GM21619 (cell line): ENCODE measurements around the gene NPS.

Experiments used
- ATAC-seq: cut with Tn5 transposase; IDR thresholded peaks from one replicate; pipeline ENCODE4 v1.9.1; 2021; ENCODE audit not compliant: unreplicated experiment

The NPS gene

DNA sequence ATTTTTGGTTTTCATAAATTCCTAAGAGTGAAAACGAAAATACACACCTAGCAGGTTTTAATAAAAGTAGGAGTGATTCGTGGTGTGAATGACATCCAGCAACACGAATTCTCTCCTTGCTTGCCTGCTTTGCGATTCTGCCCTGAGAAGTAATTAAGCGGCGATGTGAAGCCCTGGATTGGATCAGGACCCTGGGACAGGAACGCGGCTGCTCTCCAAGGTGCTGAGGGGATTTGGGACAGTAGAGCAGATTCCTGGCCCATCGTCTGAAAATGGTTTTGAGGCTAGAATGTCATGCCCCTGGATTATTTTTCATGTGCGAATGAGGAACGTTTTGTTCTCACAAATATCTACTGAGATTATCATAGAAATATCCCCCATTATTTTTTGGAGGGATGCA, 7.8 kb downstream of the NPS start:
- no peak for ATAC-seq

DNA sequence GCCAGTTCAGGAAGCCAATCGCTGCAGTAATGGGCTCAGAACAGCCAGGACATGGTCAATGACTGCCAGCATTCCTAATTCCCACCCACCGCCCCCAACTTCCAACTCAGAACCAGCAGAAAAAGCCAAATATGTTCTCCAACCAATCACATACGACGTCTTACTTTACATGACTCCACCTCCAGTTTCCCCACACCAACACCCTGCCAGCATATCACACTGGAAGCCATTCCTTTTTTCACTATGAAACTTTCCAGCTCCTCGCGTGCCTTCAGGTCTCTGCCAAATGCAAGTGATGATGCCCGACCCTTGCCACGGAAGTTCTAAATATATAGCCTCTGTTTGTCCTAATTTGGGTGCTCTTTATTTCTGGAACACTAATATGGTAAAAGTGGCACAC, 12.5 kb downstream of the NPS start:
- no peak for ATAC-seq

DNA sequence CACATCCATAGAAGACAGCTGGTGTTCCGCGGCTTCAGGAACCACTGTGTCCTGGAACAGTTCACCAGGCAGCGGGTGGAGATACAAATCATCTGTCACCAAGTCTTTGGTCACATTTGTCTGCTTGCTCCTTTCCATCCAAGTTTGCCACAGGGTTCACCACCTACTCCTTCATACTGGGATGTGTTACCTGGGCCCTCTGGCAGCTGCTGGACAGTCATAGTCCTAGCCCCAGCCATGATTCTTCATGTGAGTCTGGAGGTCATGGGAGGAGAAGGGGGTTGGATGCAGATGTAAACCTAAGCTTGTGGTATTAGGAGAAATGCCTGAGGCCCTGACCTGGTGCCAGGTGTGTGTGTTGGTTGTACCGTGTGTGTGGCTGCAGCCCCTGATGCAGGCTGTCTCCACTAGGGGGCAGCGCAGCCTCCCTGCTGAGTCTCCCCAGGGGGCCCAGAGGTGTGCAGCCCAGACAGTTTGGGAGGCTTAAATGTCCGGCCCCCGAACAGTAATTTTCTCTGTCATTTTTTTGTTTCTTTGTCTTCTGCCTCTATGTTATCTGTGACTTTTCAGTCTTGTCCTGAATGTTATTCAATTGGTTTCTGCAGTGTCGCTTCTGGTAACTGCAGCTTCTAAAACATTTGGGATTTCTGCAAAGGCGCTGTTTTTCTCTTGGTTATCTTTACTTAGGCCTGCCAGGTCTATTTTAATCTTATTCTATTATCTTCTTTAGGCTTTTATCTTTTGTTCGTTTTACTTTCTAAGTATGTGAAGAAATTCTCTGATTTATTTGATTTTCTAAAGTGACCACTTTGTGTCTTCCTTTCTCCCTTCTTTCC, 14.8 kb downstream of the NPS start:
- no peak for ATAC-seq

DNA sequence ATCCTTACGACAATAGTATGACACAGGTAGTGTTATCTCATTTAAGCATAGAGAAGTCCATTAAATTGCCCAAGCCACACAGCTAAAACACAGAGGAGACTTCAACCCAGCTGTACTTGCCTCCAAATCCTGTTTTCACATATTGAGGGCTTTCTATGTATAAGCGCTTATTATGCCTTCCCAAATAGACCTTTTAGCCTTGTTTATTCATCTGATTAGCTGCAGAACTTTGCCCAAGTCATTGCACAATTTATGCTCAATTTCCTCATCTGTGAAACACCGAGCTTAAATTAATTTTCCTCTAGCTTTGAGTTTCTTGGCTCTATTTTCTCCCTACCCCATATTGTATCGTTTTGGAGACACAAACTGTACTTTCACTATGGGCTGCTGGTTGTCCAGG, 15.5 kb downstream of the NPS start:
- ATAC-seq, result no peak

DNA sequence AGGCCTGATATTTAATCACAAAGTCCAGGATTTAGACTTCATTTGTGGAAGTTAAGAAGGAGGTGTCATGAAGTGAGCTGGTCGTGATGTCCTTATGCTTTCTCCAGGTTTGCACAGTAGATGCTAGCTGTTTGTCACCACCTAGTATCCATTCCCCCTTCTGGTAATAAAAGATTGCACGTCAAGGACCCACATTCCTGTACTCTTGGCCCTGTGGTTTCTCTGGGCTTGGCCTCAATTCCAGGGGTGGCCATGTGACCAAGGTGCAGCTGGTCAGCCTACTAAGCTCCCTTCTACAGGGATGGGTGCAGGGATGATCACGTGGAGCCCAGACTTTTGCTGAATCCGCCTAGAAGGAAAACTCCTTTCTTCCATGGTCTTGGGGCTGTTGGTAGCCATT, 16.5 kb downstream of the NPS start:
- ATAC-seq, result no peak

DNA sequence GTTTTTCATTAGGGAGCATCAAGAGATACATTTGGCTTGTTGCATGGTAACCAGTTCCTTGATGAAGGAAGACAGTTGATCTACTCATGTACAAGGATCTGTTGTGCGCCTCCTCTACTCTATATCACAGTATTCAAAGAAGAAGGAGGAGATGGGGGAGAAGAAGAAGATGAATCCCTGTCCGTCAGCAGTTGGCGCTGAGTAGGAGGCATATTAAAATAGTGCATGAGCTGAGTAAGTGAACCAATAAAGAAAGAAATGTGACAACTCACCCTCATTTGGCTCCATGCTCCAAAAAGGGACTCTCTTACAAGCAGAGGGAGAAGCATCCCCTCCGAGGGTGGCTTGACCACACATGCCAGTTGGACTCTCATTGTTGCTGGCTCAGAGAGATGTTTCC, 20.1 kb downstream of the NPS start:
- no peak for ATAC-seq

DNA sequence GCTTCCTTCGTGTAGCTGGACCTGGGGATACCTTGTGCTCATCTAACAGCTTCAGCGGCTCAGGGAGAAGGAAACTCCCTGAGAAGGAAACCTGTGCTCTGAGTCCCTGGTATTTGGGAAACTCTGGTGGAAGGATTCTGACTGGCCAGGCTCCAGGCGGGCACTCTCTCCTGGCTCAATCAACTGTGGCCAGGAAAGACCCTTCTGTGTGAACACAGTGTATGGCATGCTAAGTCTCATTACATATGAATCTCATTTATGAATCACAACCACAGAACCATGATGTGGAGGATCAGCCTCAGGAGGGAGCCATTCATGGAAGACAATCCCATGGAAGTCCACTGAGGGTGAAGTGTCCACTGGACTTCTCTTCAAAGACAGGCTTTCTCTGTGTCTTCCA, 20.9 kb downstream of the NPS start:
- no peak for ATAC-seq

DNA sequence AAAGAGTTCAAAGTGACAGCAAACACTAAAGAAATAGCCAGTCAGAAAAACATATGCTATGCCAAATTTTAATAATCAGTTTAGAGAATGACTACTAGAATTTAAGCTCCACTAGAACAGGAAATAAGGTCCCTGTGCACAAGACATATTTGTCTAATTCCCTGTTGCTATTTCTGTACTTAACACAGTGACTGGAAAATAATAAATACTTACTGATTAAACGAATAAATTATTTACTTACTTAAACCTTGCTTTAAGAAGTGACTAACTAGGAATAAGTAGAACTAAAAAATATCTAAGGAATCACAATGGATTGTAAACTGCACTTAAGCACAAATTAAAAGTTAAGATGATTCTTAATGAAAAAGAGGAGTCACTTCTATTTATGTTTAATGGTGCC, 22.3 kb downstream of the NPS start:
- ATAC-seq, result no peak

DNA sequence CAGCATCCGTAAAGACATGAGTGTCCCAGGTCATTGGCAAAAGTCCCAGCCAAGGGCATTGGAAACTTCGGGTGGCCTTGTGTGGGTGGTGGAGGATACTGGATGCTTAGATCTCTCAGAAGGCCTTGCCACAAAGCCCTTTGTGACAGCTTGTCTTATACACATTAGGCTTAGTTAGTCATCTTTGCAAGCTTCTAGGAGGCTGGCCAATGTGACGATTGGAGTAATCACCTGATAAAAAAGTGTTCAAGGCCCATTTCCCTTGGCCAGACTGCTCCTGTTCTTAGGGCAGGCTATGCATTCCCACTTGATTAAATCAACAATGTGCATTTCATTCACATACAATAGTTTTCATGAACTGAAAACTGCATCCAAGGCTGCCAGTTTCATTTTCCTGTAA, 26.9 kb downstream of the NPS start:
- no peak for ATAC-seq

DNA sequence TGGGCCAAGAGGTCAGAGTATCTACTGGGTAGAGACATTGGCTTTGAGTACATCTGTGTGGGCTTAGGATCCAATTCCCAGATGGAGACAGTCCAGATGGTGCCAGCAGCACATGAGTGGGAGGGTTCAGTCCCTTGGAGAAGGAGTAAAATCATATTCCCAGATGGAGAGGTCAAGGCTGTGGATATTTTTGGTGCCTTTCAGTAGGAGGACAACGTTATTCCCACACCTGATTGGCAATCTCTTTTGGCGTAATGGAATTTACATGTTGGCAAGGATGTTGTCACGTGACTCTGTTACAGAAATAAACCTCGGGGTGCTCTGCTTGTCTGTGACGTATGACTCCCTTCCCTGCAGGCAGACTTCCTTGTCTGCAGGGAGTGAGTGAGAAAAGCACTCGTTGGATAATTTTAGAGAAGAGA, 27.6 kb downstream of the NPS start:
- ATAC-seq, result no peak

DNA sequence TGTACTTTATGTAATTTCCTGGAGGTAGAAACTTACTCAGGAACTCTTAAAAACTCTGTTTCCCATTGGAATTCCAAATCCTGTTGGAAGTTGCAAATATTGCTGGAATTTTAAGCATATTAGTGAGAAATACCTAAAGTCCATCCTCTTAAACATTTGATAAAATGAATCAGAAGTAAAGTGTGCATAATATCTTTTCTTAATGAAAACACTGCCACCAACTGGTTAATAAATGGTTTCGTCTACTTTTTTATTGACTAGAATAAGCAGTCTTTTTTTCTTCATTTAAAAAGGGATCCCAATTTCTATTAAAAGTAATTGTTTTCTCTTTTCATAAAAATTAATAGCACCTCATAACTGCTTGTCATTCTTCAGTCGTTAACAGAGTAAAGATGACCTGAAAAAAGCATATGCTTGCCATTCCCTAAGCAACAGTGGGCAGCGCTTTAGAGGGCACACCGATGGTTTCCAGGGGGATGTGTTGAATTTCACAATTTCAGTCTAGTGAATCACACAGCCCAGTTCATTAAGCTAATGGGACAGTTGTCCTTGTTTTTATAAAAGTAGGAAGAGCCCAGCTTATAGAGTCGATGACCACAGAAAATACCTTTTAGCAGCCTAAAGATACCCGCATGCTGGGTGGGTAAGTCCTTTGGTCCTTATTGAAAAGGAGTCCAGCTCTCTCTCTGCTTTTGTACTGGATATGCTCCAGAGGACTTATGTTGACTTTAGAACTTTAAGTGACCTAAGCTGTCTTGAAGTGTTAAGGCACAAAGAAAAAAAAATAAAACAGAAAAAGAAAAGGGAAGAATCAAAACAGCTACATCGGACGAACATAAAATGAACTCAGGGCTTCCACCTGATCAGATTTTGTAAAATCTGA, 28.5 kb downstream of the NPS start:
- ATAC-seq, result no peak

DNA sequence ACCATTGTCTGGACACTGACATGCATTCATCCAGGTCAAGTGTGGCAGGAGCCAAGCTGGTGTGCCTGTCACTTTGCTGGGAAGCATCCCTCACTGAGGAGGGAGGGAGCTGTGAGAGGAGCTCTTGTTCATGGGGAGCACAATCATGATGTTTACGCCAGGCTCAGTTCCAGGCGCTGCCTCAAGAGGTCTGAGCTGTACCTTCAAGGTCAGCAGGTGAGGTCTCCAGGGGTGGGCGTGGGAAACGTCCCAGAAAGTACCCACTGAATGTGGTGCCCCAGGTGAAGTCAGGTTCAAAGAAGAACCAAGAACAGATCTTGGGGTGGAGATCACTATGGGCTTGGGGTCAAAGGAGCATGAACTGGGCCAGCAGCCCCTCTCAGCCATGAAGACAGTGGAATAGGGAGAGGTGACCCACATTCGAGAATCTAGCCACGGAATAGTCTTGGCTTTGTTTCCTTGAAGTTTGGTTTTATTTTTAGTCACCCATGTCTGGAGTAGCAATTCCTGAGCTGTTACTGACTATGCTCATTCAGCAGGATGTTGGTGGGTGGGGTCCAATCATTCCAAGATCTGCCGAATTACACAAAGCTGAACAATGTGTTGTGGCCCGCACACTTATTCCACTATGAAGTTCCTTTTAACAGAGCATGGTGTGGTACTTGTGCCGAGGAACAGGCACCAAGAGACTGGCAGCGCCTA, 29.3 kb downstream of the NPS start:
- no peak for ATAC-seq

DNA sequence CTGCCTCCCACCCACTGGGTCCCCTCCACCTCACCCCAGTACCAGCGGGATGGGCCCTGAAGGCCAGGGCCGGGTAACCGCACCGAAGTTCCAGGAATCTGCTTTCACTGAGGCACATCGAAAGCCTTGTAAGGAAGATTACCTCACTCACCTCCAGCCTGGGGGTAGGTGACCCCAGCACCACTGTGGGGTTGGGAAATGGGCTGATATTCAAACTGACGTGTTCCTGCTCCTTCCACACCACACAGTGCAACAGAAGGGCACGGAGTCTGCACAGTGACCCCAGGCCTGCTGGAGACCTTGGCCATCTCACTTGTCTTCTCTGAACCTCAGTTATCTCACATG, 29.8 kb downstream of the NPS start:
- ATAC-seq, result no peak

DNA sequence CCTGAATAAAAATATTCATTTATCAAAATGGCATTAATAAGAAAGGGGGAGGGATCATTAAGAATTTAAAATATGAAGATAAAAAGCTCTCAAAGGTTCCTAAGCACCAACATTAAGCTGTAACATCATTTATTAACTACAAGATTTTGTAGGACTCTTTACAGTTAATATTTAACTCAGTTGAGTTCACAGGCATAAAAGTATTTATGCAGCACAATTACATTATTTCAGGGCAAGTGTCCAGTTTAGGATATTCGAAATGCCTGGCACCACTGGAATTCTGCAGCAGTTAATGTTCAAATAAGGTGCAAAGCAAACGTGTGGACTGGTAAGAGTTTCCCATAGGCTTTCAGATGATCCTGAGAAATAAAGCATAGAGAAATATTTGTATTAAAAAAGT, 30.5 kb downstream of the NPS start:
- ATAC-seq, result no peak

DNA sequence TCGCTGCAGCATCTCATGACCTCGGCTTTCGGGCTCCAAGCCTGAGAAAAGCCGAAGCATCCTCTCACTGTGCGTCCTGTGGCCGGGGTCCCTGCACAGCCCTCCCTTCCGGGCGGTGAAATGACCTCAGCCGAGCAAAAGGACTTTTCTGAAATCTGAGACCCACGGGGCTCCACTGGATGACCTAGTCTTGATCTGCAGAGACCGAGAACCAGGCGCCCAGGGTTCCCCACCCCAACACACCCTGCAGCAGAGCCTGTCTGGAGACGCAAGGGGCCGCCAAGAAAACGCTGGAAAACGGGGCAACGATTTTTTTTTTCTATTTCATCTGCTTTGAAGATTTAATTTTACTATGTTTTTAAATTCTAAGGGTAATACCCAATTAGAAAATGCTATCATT, 31.7 kb downstream of the NPS start:
- no peak for ATAC-seq

DNA sequence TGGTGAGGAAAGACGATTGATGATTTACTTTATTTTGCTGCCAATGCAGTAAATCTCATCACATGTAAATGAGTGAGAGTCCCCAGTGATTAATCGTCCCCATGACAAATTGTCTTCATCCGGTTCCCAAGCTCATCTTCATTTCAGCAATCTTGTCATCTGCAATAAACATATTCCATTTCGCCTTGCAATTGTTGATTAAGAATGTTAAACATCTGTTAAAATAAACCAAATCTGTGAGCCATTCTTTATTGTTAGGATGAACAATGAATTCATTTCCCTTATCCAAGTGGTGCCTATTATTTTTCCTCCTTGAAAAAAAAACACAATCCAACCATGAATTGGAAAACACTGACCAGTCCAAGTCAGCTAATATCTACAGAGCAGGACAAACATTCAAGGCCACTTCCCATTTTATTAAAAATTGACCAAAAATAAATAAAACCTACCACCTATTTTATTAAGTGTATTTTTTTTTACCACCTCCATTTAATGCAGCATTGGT, 36.5 kb downstream of the NPS start:
- no peak for ATAC-seq

DNA sequence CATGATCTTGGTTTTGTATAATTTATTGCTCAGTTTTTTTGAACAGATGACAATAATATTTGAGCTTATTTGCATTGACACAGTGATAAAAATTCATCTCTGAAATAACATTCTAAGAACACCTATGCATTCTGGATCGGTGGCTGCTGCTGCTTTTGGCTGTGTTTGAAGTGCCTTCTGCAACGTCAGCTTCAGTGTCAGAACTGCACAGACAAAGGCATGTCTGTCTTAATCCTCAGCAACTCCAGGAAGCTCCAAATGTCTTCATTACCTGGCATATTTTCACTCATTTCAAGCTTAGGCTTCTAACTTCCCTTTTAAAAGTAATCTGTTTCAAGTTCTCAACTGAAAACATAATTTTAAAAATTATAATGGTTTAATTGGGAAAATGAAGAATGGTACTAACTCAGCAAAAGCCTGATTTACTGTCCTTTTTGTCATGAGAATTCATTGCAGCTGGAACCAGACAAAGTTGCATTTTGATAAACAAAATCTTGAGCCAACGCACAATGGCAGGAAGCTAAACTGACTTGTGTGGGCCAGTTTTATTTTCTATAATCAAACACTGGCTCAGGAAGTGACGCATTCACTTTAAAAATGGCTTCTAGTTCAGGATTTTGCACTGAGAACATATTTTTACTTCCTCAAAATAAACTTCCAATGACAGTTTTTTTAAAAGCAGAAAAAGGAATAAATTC, 38.7 kb downstream of the NPS start:
- no peak for ATAC-seq

DNA sequence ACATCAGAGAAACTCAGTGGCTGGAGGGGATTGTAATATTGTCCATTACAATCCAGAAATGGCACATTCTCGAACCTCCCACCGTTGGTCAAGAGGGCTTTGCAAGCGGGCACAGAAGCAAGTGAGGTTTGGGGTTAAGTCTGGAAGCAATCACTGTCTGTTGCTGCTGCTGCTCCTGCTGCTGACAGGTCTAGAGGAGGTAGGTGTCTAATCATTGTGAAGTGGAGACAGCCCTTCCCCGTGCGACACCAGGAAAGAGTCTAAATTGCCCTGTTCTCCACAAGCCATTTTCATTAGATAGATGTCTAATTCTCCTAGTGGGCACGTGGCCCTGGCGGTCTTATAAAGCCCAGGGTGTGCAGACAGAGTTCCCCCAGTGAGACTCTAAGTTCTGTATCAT, 43.5 kb downstream of the NPS start:
- no peak for ATAC-seq

DNA sequence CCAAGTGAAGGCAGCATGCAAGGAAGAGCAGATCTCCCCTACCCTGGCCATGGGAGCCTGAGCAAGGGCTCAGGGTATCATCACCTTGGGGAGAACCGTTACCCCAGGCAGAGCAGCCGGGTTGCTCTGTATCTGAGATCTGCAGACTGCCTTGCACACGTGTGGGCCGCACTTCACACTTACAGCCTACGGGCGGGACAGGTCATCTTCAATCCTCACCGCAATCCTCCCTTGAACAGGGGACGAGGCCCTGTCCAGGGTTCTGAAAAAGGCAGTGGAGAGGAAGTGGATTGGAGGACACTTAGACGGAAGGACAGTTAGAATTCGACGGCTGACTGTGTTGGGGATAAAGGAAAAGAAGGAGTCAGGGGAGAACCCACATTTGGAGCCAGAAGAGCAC, 51.4 kb downstream of the NPS start:
- ATAC-seq, result no peak
